ENCODE data around the gene NLGN1.

NLGN1 gene

GRCh38 chr3:173921732-173922131 is 524.2 kb downstream of the NLGN1 start:
- no peak for DNase-seq

- DNase-seq, result no peak
Observed at GRCh38 chr3:173923204-173923603, 525.7 kb downstream of the NLGN1 start.

DNA sequence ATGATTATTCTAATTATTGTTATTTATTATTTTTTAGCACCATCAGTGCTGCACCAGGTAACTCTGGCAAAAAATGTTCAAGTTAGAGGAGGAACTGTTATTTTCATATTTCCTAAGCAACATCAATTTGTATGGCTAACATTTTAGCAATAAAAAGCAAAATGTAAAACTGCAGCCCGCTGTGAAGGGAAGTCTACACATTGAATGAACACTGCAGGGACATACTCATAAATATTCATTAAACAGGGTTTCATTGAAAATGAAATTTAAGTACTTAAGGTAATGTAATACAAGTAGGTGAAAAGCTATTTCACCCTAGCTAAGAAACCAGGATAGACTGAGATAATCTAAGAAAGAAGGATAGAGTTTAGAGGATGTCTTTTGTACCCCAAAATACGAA is 532.7 kb downstream of the NLGN1 start:
- DNase-seq, result no peak

- peak; percentile 70 for DNase-seq
Observed at GRCh38 chr3:173932624-173933023, 535.1 kb downstream of the NLGN1 start.

- DNase-seq, result no peak
Observed at GRCh38 chr3:173933113-173933512, 535.6 kb downstream of the NLGN1 start.

GRCh38 chr3:173936316-173936715 is 538.8 kb downstream of the NLGN1 start:
- no peak for DNase-seq

DNA sequence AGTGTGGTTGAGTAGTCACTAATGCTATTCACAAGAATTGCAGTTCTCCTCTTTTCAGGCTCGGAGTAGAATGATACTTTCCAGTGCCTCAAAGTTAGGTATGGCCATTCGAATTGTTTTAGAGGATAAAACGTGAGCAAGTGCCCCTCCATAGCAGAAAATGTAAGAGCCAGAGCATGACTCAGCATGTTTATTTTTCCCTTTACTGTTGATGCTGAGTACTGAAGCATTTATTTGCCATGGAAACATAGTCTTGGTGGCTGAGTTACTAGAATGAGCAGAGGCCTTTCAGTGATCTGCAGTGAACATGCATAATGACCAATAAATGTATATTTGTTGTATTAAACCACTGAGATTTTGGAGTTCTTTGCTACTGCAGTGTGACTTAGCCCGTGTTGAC is 540.6 kb downstream of the NLGN1 start:
- peak; percentile 36 for DNase-seq

GRCh38 chr3:173938616-173939015 is 541.1 kb downstream of the NLGN1 start:
- DNase-seq, result peak; percentile 65

DNA sequence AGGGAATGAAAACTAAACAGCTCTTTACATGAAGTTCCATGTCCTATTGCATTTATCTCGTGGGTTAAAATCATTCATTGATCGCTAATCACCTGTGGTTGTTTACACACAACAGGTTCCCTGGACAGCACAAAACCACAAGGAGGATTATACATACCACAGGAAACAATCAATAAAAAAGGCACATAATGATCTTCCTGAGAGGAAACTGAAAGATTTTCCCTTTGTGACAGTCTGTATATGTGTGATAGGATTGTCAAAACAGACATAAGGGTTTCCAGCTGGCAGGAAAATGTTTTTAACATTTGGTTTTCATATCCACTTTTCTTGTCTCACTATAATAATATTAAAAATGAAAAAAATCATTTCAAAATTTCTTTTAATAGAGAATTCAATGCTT is 541.8 kb downstream of the NLGN1 start:
- peak; percentile 11 for DNase-seq

DNA sequence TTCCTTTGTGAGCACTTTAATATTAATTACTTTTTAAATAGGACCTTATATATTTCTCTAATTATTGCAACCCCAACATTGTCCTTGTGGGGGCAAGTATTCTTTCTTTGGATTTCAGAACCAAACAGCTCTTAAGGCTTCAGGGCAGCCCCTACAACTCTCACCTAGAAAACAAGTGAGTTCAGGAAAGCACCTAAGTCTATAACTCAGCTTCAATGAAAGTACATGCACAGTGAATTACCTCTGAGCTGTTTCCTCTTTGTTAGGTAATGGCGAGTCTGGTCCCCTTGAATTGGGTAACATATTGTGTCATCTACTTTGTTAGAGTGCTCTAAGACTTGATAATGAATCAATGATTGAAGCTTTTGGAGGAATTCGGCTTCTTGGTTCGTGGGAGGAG is 545.7 kb downstream of the NLGN1 start:
- no peak for DNase-seq

DNA sequence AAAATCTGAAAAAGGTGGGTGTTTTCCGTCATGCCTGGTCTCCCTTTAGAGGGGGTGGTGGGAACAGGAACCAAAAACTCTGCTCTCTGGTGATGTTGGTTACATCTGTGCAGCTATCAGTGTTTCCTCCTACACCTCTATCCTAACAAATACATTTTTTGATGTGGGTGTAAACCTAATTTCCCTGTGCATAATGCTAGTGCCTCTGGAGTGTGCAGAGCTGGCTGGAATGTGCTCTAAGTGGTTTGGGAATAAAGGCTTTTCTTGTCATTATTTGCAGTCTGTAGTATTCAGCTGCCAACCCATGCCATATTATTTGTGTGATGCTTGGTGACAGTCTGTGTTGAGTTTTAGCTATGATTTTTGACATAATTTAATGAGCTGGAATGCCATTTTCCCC is 547.6 kb downstream of the NLGN1 start:
- no peak for DNase-seq

GRCh38 chr3:173945806-173946205 is 548.3 kb downstream of the NLGN1 start:
- no peak for DNase-seq

- DNase-seq, result no peak
Observed at GRCh38 chr3:173954647-173955046, 557.1 kb downstream of the NLGN1 start.

- no peak for DNase-seq
Observed at GRCh38 chr3:173957646-173958045, 560.1 kb downstream of the NLGN1 start.

DNA sequence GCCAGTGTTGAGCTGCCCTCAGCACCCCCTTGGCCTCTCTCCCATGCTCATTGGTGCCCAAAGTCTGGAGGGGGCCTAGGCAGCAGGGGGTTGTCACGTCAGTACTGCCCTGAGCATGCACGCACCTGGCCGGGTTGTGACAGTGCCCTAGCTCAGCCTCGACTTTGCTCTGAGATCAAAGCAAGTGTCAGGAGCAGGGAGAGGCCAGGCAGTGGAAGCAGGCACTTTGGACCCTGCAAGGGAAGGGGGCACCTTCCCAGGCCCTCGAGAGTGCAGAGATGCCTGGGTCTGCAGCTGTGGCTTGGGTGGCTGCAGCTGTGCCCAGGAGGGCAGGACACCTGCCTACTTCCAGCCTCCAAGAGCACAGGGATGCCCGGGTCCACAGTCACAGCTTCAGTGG is 561.3 kb downstream of the NLGN1 start:
- no peak for DNase-seq

DNA sequence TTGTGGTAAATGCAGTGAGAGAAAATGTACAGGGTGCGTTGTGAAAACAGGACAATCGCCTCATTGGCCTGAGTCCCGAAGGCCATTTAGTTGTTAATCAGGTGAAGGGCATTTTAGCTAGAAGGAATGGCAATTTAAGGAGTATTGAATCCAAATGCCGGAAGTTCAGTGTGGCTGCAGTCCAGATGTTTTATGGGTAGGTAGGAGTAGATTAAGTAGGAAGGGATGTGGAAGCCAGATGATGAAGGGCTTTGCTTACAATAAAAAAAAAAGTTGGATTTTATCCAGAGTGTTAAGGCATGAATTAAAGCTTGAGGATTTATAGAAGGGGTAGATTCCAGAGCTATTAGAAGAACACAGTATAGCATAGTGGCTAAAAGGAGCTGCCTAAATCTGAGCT is 572.7 kb downstream of the NLGN1 start:
- peak; percentile 56 for DNase-seq

- no peak for DNase-seq
Observed at GRCh38 chr3:173976281-173976680, 578.7 kb downstream of the NLGN1 start.

- DNase-seq, result peak; percentile 55
Observed at GRCh38 chr3:173977747-173978146, 580.2 kb downstream of the NLGN1 start.

DNA sequence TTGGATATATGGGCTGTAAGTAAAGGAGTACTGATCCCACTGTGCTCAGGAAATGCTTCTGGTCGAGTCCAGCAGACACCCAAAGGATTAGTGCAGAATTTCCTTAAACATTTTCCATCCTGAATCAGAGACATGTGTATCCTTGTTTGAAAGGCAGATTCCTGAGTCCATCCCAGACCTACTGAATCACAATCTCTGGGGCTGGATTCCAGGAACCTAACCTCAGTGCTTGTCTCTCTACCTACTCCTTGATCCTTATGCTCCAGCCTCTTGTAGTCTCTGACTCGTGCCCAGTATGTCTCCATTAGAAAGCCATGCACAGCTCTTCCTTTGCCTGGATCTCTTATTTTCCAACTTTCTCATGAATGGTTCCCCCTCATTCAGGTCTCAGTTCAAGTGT is 585.8 kb downstream of the NLGN1 start:
- peak; percentile 92 for DNase-seq

GRCh38 chr3:173986861-173987410 is 589.4 kb downstream of the NLGN1 start:
- DNase-seq, result no peak

- no peak for DNase-seq
Observed at GRCh38 chr3:173988909-173989308, 591.4 kb downstream of the NLGN1 start.

DNA sequence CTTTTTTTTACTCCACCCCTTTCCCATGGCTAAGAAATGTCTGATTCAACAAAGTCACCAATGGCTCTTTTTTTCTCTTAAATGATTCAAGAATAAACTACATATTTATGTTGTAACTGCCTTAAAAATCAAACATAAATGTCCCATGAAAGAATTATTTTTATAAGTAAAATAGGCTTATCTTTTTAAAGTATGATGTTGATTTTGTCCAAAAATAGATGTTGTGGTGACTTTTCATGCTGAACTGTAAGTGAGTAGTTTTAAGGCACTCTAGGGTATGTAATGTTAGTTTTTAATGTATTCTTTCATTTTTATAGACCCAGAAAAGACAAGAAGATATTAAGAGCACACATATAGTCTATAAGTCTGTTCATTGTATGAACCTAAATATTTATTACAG is 594.9 kb downstream of the NLGN1 start:
- no peak for DNase-seq

- DNase-seq, result peak; percentile 50
Observed at GRCh38 chr3:173993299-173993698, 595.8 kb downstream of the NLGN1 start.

GRCh38 chr3:174000675-174001074 is 603.1 kb downstream of the NLGN1 start:
- no peak for DNase-seq

GRCh38 chr3:174002543-174002942 is 605.0 kb downstream of the NLGN1 start:
- peak; percentile 20 for DNase-seq

DNA sequence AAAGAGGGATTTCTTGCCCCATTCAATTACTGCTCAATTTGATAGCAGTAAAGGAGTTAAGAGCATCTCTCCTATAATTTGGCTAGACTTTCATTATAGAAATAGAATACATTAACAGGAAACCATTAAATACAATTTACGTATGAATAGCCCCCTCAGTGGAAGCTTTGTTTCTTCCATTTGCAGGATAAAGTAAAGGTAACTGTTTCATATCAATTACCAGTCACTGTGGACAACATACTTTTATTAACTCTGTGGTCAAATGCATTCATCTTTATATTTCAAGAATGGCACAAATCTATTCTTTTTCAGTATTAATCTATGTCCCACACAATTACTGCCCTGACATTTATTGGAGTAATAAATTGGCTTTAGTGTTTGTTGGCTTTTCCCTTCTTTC is 613.4 kb downstream of the NLGN1 start:
- no peak for DNase-seq
